ENCODE measurements around the gene LIN52.
A peak's percentile ranks its signal among the peaks of the same experiment; 100 is the strongest.
"Not testable (repeated sequence)": the region's sequence is repeated elsewhere in the genome, so short reads cannot be mapped to it uniquely, and the experiment has no call there.

Gene LIN52

GRCh38 chr14:74111395-74112216, 26.9 kb downstream of the LIN52 start:
- peak; percentile 9 for DNase-seq

- not testable (repeated sequence) for DNase-seq
Measured at GRCh38 chr14:74125487-74125886, 40.7 kb downstream of the LIN52 start.

GRCh38 chr14:74126315-74127013, 41.7 kb downstream of the LIN52 start:
- DNase-seq = no peak

GRCh38 chr14:74127634-74128033, 42.9 kb downstream of the LIN52 start:
- DNase-seq = no peak

- DNase-seq = no peak
Measured at GRCh38 chr14:74133833-74134481, 49.2 kb downstream of the LIN52 start.

GRCh38 chr14:74134484-74134883, 49.7 kb downstream of the LIN52 start:
- no peak for DNase-seq

- DNase-seq = no peak
Measured at GRCh38 chr14:74135426-74135825, 50.7 kb downstream of the LIN52 start.

GRCh38 chr14:74140374-74140850, 55.7 kb downstream of the LIN52 start:
- DNase-seq = peak; percentile 62

GRCh38 chr14:74141703-74142102, 56.9 kb downstream of the LIN52 start:
- no peak for DNase-seq

GRCh38 chr14:74142523-74142922, 57.8 kb downstream of the LIN52 start:
- no peak for DNase-seq

GRCh38 chr14:74144789-74145188, 60.0 kb downstream of the LIN52 start:
- DNase-seq = no peak

- DNase-seq = no peak
Measured at GRCh38 chr14:74147571-74147970, 62.8 kb downstream of the LIN52 start.

- DNase-seq = no peak
Measured at GRCh38 chr14:74148705-74149104, 63.9 kb downstream of the LIN52 start.

GRCh38 chr14:74155287-74155686, 70.5 kb downstream of the LIN52 start:
- DNase-seq = no peak

GRCh38 chr14:74155749-74156148, 71.0 kb downstream of the LIN52 start:
- no peak for DNase-seq

GRCh38 chr14:74160763-74161162, 76.0 kb downstream of the LIN52 start:
- no peak for DNase-seq

GRCh38 chr14:74161526-74162158, 76.9 kb downstream of the LIN52 start:
- no peak for DNase-seq

GRCh38 chr14:74169906-74170305, 85.2 kb downstream of the LIN52 start:
- DNase-seq = no peak

- no peak for DNase-seq
Measured at GRCh38 chr14:74176400-74176793, 91.6 kb downstream of the LIN52 start.

- DNase-seq = no peak
Measured at GRCh38 chr14:74179856-74180255, 95.1 kb downstream of the LIN52 start.

- no peak for DNase-seq
Measured at GRCh38 chr14:74190927-74191575, 106.3 kb downstream of the LIN52 start.

GRCh38 chr14:74194506-74195274, 109.9 kb downstream of the LIN52 start:
- DNase-seq = no peak

Data from DMS 273 treated with DMSO at 0.1 percent for 48 hours (cell line).